Astrocyte of the cerebellum (primary cell): ENCODE measurements around the gene SCPEP1.

Experiments used
- DNase-seq: peaks from one replicate; pipeline ENCODE4 v3.0.0-alpha.2; 2011; ENCODE audit warnings: low read depth
- H3K4me3 ChIP-seq: 2 replicates; pipeline ENCODE4 v1.5.1; 2011; ENCODE audit warnings: mild to moderate bottlenecking, low read depth, low read length, moderate library complexity
- CTCF ChIP-seq: IDR thresholded peaks from 2 replicates; pipeline ENCODE4 v1.5.1; 2012; ENCODE audit warnings: low read length, low read depth, moderate library complexity, mild to moderate bottlenecking; ENCODE audit errors: missing control alignments
- in situ Hi-C: cut with HindIII; loops from 2 replicates; pipeline ENCODE4 v1.10.0; 2017; ENCODE audit warnings: low sequenced_read_pairs

SCPEP1 gene

DNA sequence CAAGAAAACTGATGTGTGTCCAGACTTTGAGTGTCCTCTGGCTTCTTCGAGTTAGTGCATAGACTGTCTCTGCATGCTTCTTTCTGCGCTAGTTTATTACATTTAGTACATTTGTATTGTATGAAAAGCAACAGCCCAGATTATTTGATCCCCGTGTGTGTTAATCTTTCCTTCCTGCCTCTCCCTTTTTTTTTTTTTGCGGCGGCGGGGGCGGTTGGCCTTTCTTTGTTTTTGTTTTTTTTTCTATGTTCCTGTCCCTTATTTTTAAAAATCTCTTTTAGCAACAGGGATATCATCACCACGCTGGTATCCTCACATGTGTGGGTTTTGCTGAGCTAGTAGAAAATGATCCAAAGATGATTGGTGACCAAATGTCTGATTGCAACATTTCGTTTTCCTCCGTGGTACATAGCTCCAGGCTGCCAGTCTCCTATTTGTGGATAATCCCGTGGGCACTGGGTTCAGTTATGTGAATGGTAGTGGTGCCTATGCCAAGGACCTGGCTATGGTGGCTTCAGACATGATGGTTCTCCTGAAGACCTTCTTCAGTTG lies 9.4 kb downstream of the SCPEP1 start:
- no peak overlapping the region for H3K4me3 ChIP-seq
- in situ Hi-C loops = no loop called here
- no peak for DNase-seq
- TF ChIP-seq CTCF = no peak

- in situ Hi-C loops = no loop called here
- H3K4me3 ChIP-seq = no peak overlapping the region
- no peak for TF ChIP-seq CTCF
- DNase-seq = no peak
Observed at GRCh38 chr17:56988901-56989572, 11.1 kb downstream of the SCPEP1 start.

- DNase-seq = no peak
- in situ Hi-C loops = no loop called here
- TF ChIP-seq CTCF = no peak
- H3K4me3 ChIP-seq = no peak overlapping the region
Observed at GRCh38 chr17:56992364-56992763, 14.4 kb downstream of the SCPEP1 start.

- in situ Hi-C loops = no loop called here
Observed at GRCh38 chr17:56994009-56994792, 16.3 kb downstream of the SCPEP1 start.

GRCh38 chr17:56995766-56996165 lies 17.8 kb downstream of the SCPEP1 start:
- no peak for DNase-seq
- in situ Hi-C loops = no loop called here
- no peak overlapping the region for H3K4me3 ChIP-seq
- TF ChIP-seq CTCF = no peak

More at GRCh38 chr17:56994009-56994792, 16.3 kb downstream of the SCPEP1 start:
- no peak overlapping the region for H3K4me3 ChIP-seq
- TF ChIP-seq CTCF = no peak
- peak; percentile 55 for DNase-seq

- no peak for TF ChIP-seq CTCF
- in situ Hi-C loops = no loop called here
- H3K4me3 ChIP-seq = no peak overlapping the region
- no peak for DNase-seq
Observed at GRCh38 chr17:56997313-56997712, 19.4 kb downstream of the SCPEP1 start.
